ENCODE data around the gene NRF1.
A peak's percentile ranks its signal among the peaks of the same experiment; 100 is the strongest.
"Not testable (repeated sequence)": the region's sequence is repeated elsewhere in the genome, so short reads cannot be mapped to it uniquely, and the experiment has no call there.

NRF1 gene

DNA sequence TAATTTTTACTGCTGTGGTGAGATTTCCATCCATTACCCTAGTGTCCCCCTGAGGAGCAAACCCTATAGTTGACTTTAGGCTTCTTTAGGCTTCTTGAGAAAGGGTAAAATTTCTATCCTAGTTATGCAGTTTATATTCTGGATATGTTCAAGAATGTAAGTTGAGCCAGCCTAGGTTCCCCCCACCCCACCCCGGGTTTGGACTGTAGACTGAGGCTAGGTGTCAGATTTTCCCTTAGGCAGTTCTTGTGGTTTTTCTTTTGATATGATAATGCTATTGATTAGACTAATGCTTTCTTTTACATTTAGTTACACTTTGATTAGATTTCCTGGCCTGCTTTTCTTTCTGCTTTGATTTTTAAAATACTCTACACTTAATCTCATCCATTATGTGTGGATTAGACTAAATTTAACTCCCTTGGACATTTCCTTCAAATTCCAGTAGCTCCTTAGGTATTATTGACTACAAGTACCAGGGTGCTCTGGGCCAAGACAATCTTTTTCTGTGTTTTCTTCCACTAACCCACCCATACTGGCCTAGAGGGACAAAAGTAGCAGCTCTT, 37.7 kb downstream of the NRF1 start:
- no peak for DNase-seq (ENCODE audit: low spot score)

- DNase-seq (ENCODE audit: low spot score) = no peak
Measured at GRCh38 chr7:129650056-129650758, 38.7 kb downstream of the NRF1 start.

DNA sequence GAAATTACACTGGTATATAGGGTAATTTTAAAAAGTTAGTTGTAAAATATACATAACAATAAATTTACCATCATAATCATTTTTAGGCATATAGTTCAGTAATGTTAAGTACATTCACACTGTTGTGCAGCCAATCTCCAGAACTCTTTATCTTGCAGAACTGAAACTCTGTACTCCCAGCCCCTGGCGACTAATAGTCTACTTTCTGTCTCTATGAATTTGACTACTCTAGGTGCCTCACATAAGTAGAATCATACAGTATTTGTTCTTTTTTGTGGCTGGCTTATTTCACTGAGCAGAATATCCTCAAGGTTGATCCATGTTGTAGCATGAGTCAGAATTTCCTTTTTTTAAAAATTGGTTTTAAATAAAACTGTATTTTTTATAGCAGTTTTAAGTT, 41.4 kb downstream of the NRF1 start:
- DNase-seq (ENCODE audit: low spot score) = no peak

- no peak for DNase-seq (ENCODE audit: low spot score)
Measured at GRCh38 chr7:129655811-129656210, 44.3 kb downstream of the NRF1 start.

DNA sequence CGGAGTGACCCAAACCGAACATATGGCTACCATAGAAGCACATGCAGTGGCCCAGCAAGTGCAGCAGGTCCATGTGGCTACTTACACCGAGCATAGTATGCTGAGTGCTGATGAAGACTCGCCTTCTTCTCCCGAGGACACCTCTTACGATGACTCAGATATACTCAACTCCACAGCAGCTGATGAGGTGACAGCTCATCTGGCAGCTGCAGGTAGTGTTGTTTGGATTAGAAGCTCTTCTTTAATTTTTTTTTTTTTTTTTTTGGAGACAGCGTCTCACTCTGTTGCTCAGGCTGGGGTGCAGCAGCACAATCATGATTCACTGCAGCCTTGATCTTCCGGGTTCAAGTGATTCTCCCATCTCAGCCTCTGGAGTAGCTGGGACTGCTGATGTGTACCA, 45.8 kb downstream of the NRF1 start:
- no peak for DNase-seq (ENCODE audit: low spot score)

GRCh38 chr7:129659907-129660306, 48.4 kb downstream of the NRF1 start:
- DNase-seq (ENCODE audit: low spot score) = not testable (repeated sequence)

GRCh38 chr7:129661645-129662182, 50.2 kb downstream of the NRF1 start:
- no peak for DNase-seq (ENCODE audit: low spot score)

DNA sequence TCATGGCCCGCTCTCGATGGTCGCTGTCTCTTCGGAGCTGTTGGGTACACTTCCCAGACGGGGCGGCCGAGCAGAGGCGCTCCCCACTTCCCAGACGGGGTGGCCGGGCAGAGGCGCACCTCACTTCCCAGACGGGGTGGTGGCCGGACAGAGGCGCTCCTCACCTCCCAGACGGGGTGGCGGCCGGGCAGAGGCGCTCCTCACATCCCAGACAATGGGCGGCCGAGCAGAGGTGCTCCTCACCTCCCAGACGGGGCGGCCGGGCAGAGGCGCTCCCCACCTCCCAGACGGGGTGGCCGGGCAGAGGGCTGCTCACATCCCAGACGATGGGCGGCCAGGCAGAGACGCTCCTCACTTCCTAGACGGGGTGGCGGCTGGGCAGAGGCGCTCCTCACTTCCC, 51.7 kb downstream of the NRF1 start:
- DNase-seq (ENCODE audit: low spot score) = not testable (repeated sequence)

DNA sequence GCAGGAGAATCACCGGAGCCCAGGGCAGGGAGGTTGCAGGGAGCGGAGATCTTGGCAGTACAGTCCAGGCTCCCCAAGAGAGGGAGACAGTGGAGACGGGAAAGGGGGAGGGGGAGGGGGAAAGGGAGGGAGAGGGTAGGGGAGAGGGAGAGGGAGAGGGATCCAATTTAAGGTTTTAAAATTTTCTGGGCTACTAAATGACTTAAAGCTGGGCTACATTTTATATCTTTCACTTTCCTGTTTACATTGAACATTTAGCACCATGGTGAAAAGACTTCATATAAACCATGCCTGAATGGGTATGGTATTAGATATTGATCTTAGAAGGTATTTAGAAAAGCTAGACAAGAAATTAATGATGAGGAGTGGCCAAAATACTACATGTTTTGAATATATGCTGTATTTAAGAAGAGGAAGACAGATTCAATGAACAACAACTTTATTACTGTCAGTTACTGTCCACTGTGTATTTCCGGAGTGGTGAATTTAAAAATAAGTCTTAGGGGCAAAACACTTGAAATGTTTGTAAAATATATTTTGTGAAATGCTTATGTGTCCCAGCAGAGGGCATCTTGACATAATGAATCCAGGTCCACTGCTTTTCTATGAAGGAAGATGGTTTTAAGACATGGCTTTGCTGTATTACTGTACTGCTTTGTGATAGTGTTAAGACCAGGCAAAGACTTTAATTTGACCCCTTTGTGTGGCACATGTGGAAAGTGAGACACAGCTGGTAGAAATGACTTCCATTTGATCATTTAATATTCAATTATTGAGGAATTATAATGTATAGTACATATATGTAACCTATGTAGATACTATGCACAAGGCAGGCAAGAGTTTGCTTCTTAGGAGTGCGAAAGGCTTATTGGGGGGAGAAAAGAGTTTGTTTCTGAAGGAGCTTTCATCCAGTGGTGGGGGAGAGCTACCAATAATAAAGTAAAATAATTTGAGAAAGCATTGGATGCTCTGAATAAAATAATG, 52.8 kb downstream of the NRF1 start:
- peak; percentile 56 for DNase-seq (ENCODE audit: low spot score)

GRCh38 chr7:129665013-129665401, 53.5 kb downstream of the NRF1 start:
- DNase-seq (ENCODE audit: low spot score) = no peak

- no peak for DNase-seq (ENCODE audit: low spot score)
Measured at GRCh38 chr7:129667116-129667515, 55.6 kb downstream of the NRF1 start.

GRCh38 chr7:129667551-129667950, 56.0 kb downstream of the NRF1 start:
- DNase-seq (ENCODE audit: low spot score) = no peak

DNA sequence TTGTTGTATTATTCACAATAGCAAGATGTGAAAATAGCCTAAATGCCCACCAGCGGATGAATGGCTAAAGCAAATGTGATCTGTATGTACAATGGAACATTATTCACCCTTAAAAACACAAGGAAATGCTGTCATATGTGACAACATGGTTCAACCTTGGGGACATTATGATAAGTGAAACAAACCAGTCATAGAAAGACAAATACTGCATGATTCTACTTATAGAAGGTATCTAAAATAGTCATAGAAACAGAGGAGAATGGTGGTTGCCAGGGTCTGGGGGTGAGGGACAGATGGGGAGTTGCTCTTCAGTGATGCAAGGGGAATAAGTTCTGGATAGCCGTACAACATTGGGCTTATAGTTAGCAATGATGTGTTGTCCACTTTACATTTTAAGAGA, 58.4 kb downstream of the NRF1 start:
- no peak for DNase-seq (ENCODE audit: low spot score)

DNA sequence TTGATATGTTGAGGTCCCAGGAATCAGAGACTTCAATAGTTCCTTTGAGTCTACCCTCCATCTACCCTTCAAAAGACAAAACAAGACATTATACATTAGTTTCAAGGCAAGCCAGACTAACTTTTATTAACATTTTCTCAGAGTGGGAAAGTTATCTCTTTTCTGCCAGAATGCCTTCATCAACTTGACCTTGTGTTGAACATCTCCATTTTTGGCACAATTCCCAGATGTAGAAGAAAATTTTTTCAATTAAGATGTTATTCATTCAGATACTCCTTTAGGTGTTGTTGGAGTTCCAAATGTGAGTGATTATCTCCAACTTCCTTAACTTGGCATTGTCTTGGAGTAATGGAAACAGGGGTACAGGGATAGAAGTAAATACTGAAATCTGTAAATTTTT, 59.1 kb downstream of the NRF1 start:
- DNase-seq (ENCODE audit: low spot score) = no peak

- DNase-seq (ENCODE audit: low spot score) = peak; percentile 61
Measured at GRCh38 chr7:129671266-129671665, 59.7 kb downstream of the NRF1 start.

DNA sequence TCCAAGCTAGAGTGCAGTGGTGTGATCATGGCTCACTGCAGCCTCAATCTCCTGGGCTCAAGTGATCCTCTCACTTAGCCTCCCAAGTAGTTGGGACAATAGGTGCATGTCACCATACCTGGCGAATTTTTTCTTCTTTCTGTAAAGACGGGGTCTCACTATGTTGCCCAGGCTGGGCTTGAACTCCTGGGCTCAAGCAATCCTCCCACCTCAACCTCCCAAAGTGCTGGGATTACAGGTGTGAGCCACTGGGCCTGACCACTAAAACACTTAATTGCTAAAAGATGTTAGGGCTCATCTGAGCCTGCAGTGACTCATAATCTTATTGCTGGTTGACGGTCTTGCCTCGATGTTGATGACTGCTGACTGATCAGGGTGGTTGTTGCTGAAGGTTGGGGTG, 63.0 kb downstream of the NRF1 start:
- DNase-seq (ENCODE audit: low spot score) = not testable (repeated sequence)

DNA sequence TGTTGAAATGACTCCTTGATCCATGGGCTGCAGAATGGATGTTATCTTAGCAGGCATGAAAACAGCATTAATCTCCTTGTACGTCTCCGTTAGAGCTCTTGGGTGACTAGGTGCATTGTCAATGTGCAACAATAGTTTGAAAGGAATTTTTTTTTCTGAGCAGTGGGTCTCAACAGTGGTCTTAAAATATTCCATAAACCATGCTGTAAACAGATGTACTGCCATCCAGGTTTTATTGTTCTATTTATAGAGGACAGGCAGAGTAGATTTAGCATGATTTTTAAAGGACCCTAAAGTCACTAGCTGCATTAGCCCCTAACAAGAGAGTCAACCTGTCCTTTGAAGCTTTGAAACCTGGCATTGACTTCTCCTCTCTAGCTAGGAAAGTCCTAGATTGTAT, 64.0 kb downstream of the NRF1 start:
- no peak for DNase-seq (ENCODE audit: low spot score)

GRCh38 chr7:129676017-129676897, 64.7 kb downstream of the NRF1 start:
- DNase-seq (ENCODE audit: low spot score) = no peak

GRCh38 chr7:129677796-129678195, 66.3 kb downstream of the NRF1 start:
- DNase-seq (ENCODE audit: low spot score) = no peak

DNA sequence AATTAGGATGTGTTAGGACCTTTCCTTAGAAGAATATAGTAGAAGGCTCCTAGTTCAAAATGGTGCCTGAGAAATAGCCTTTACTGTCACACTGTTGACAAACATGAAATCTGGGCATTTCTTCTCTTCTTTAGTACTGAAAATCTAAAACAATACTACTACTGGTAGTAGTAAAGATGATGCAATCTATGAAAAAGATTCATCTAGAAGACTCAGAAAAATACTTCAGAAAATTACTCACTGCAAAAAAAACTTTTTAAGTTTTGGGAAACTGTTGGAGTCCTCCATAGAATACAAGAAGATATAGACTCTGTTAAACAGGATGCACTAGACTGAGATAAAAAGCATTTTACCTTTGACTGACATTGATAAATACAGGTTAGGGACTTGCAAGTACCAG, 67.1 kb downstream of the NRF1 start:
- DNase-seq (ENCODE audit: low spot score) = no peak

DNA sequence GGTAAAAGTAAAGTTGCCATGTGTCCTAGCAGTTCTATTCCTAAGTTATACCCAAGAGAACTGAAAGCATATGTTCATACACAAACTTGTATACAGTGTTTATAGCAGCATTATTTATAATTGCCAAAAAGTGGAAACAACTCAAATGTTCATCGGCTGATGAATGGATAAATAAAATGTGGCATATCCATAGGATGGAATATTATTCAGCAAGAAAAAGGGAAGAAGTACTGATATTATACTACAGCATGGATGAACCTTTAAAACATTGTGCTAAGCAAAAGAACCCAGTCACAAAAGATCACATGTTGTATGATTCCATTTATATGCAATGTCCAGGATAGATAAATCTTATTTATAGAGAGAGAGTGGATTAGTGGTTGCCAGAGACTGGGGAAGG, 68.9 kb downstream of the NRF1 start:
- no peak for DNase-seq (ENCODE audit: low spot score)

GRCh38 chr7:129684777-129685176, 73.3 kb downstream of the NRF1 start:
- DNase-seq (ENCODE audit: low spot score) = no peak
